ENCODE measurements around the gene SH3RF1.

SH3RF1 gene

GRCh38 chr4:169059306-169060211, 211.2 kb downstream of the SH3RF1 start:
- FAIRE-seq, result no peak

GRCh38 chr4:169058312-169058711, 212.4 kb downstream of the SH3RF1 start:
- FAIRE-seq, result no peak

GRCh38 chr4:169054879-169055278, 215.9 kb downstream of the SH3RF1 start:
- FAIRE-seq, result no peak

GRCh38 chr4:169052594-169052945, 218.2 kb downstream of the SH3RF1 start:
- FAIRE-seq, result no peak

- no peak for FAIRE-seq
These were observed 218.8 kb downstream of the SH3RF1 start for GRCh38 chr4:169051761-169052593.

- no peak for FAIRE-seq
These were observed 219.6 kb downstream of the SH3RF1 start for GRCh38 chr4:169050881-169051760.

- no peak for FAIRE-seq
These were observed 220.5 kb downstream of the SH3RF1 start for GRCh38 chr4:169050284-169050683.

- no peak for FAIRE-seq
These were observed 221.8 kb downstream of the SH3RF1 start for GRCh38 chr4:169048868-169049414.

- FAIRE-seq, result no peak
These were observed 222.8 kb downstream of the SH3RF1 start for GRCh38 chr4:169047956-169048355.

GRCh38 chr4:169045862-169046584, 224.7 kb downstream of the SH3RF1 start:
- no peak for FAIRE-seq

GRCh38 chr4:169044714-169045447, 225.9 kb downstream of the SH3RF1 start:
- FAIRE-seq, result no peak
